IMR-90 (cell line): ENCODE data around the gene CHI3L1. TPM values are rescaled to one million over a fixed set of nuclear protein-coding genes. Genes with fewer than 3 reads are reported as not detected.

Source experiments
- ATAC-seq: fragments of 200-7000 bp; cut with Tn5 transposase; 2 replicates; pipeline ENCODE4 v1.9.1; 2020; ENCODE audit warnings: low read depth, mild to moderate bottlenecking, moderate library complexity
- BruUV-seq: library from RNA; stranded (reverse); fragments of 400-500 nt; replicated peaks from 2 replicates; lab custom pipeline; 2021; lab: Mats Ljungman, UMichigan
- CTCF ChIA-PET: fragments of 300-600 bp; formaldehyde crosslinking; extraction: SDS; loops from one replicate; lab custom pipeline; 2021; ENCODE audit warnings: antibody characterized with exemption; lab: Yijun Ruan, JAX
- POLR2A ChIA-PET: fragments of 300-600 bp; sonication (Branson Sonifier 250); formaldehyde crosslinking; loops from one replicate; lab custom pipeline; 2022; ENCODE audit warnings: antibody characterized with exemption; ENCODE audit not compliant: unreplicated experiment; lab: Charles Lee
- DNase-seq: peaks from one replicate; pipeline ENCODE4 v3.0.0; 2013
- H2AFZ ChIP-seq: replicated peaks from 2 replicates; pipeline ENCODE3; 2013; ENCODE audit warnings: low read length, mild to moderate bottlenecking; ENCODE audit not compliant: poor library complexity
- H2AK5ac ChIP-seq: 2 replicates; pipeline ENCODE4 v1.6.1; 2013; ENCODE audit warnings: low read depth, low read length, inconsistent platforms
- H2AK9ac ChIP-seq: replicated peaks from 2 replicates; pipeline ENCODE3; 2013; ENCODE audit warnings: mild to moderate bottlenecking, low read depth, low read length, moderate library complexity; ENCODE audit not compliant: poor library complexity
- H2BK120ac ChIP-seq: 2 replicates; pipeline ENCODE4 v1.6.1; 2013; ENCODE audit warnings: low read depth, low read length, inconsistent platforms
- H2BK15ac ChIP-seq: 3 replicates; pipeline ENCODE4 v1.6.1; 2013; ENCODE audit warnings: low read depth, low read length, inconsistent platforms
- H2BK20ac ChIP-seq: 2 replicates; pipeline ENCODE4 v1.6.1; 2013; ENCODE audit warnings: low read depth, mild to moderate bottlenecking, inconsistent platforms, low read length, moderate library complexity
- H2BK5ac ChIP-seq: 2 replicates; pipeline ENCODE4 v1.6.1; 2013; ENCODE audit warnings: mild to moderate bottlenecking, low read depth, low read length, inconsistent platforms; ENCODE audit not compliant: poor library complexity, severe bottlenecking
- H3K14ac ChIP-seq: replicated peaks from 2 replicates; pipeline ENCODE4 v1.6.1; 2013; ENCODE audit warnings: low read depth, low read length, inconsistent platforms
- H3K18ac ChIP-seq: 2 replicates; pipeline ENCODE4 v1.6.1; 2013; ENCODE audit warnings: low read depth, low read length, control low read depth
- H3K23ac ChIP-seq: 2 replicates; pipeline ENCODE4 v1.6.1; 2013; ENCODE audit warnings: low read depth, low read length, inconsistent platforms
- H3K27ac ChIP-seq: 2 replicates; pipeline ENCODE4 v1.5.1; 2013; ENCODE audit warnings: mild to moderate bottlenecking, control low read depth, low read length; ENCODE audit not compliant: insufficient read depth
- H3K27me3 ChIP-seq: 2 replicates; pipeline ENCODE4 v1.6.1; 2013; ENCODE audit warnings: low read length; ENCODE audit not compliant: control insufficient read depth, insufficient read depth
- H3K36me3 ChIP-seq: 2 replicates; pipeline ENCODE4 v1.6.1; 2013; ENCODE audit warnings: low read length, mixed read lengths; ENCODE audit not compliant: control insufficient read depth, insufficient read depth
- H3K4ac ChIP-seq: 2 replicates; pipeline ENCODE4 v1.6.1; 2013; ENCODE audit warnings: low read depth, low read length, inconsistent platforms
- H3K4me1 ChIP-seq: 2 replicates; pipeline ENCODE4 v1.6.1; 2013; ENCODE audit warnings: low read length, mixed read lengths; ENCODE audit not compliant: control insufficient read depth, insufficient read depth
- H3K4me2 ChIP-seq: 2 replicates; pipeline ENCODE4 v1.6.1; 2013; ENCODE audit warnings: low read depth, mild to moderate bottlenecking, control low read depth, low read length, moderate library complexity
- H3K4me3 ChIP-seq: 2 replicates; pipeline ENCODE4 v1.5.1; 2013; ENCODE audit warnings: low read depth, mild to moderate bottlenecking, control low read depth, low read length, moderate library complexity; ENCODE audit not compliant: insufficient read depth
- H3K56ac ChIP-seq: 2 replicates; pipeline ENCODE4 v1.6.1; 2013; ENCODE audit warnings: low read length, inconsistent platforms; ENCODE audit not compliant: insufficient read depth; ENCODE audit errors: extremely low read depth
- H3K79me1 ChIP-seq, 2 experiments: 2 replicates each; pipeline ENCODE4 v1.6.1; 2013; ENCODE audit warnings: low read length in 2 of 2, inconsistent platforms in 1 of 2, low read depth in 1 of 2
- H3K9ac ChIP-seq: 2 replicates; pipeline ENCODE4 v1.6.1; 2013; ENCODE audit warnings: low read depth, low read length, control low read depth
- H3K9me1 ChIP-seq: 2 replicates; pipeline ENCODE4 v1.6.1; 2013; ENCODE audit warnings: low read length, inconsistent platforms; ENCODE audit not compliant: insufficient read depth
- H3K9me3 ChIP-seq: 2 replicates; pipeline ENCODE4 v1.6.1; 2013; ENCODE audit warnings: low read length; ENCODE audit not compliant: control insufficient read depth, insufficient read depth
- H4K20me1 ChIP-seq: 2 replicates; pipeline ENCODE4 v1.6.1; 2013; ENCODE audit warnings: low read length, inconsistent platforms; ENCODE audit not compliant: insufficient read depth
- H4K5ac ChIP-seq: 2 replicates; pipeline ENCODE4 v1.6.1; 2013; ENCODE audit warnings: mild to moderate bottlenecking, low read depth, low read length, control low read depth
- H4K8ac ChIP-seq, 2 experiments: 2 replicates each; pipeline ENCODE4 v1.6.1; 2013; ENCODE audit warnings: low read depth in 2 of 2, low read length in 2 of 2, control low read depth in 1 of 2, inconsistent platforms in 1 of 2
- H4K91ac ChIP-seq: 2 replicates; pipeline ENCODE4 v1.6.1; 2013; ENCODE audit warnings: low read depth, low read length, inconsistent platforms; ENCODE audit not compliant: insufficient read depth
- BHLHE40 ChIP-seq: fragments of 150-350 bp; IDR thresholded peaks from 2 replicates; pipeline ENCODE4 v1.6.1; 2016; ENCODE audit warnings: mild to moderate bottlenecking, low read depth, low read length
- CEBPB ChIP-seq: IDR thresholded peaks from 2 replicates; pipeline ENCODE4 v1.6.1; 2012; ENCODE audit warnings: low read depth, low read length, improper control_type of control experiment
- CHD1 ChIP-seq: IDR thresholded peaks from 2 replicates; pipeline ENCODE4 v1.6.1; 2012; ENCODE audit warnings: low read depth, low read length, improper control_type of control experiment
- CTCF ChIP-seq: conservative IDR thresholded peaks from 2 replicates; pipeline ENCODE4 v1.5.1; 2012; ENCODE audit warnings: mild to moderate bottlenecking, low read depth, low read length, improper control_type of control experiment
- FOS ChIP-seq: fragments of 150-350 bp; IDR thresholded peaks from 2 replicates; pipeline ENCODE4 v1.6.1; 2016; ENCODE audit warnings: low read depth, low read length
- NFE2L2 ChIP-seq: fragments of 150-350 bp; IDR thresholded peaks from 2 replicates; pipeline ENCODE4 v1.6.1; 2016; ENCODE audit warnings: low read depth, mild to moderate bottlenecking, low read length
- RCOR1 ChIP-seq: IDR thresholded peaks from 2 replicates; pipeline ENCODE4 v1.6.1; 2012; ENCODE audit warnings: mild to moderate bottlenecking, low read length, improper control_type of control experiment; ENCODE audit not compliant: insufficient replicate concordance
- SMC3 ChIP-seq: fragments of 150-350 bp; IDR thresholded peaks from 2 replicates; pipeline ENCODE4 v1.6.1; 2016; ENCODE audit warnings: low read depth, mild to moderate bottlenecking, antibody characterized with exemption, low read length, moderate library complexity
- USF2 ChIP-seq: fragments of 150-350 bp; IDR thresholded peaks from 2 replicates; pipeline ENCODE4 v1.6.1; 2017; ENCODE audit warnings: mild to moderate bottlenecking, antibody characterized with exemption, low read length, low read depth
- WGBS, 2 experiments: methylation state at CpG; one replicate each; pipeline versions ENCODE4 v1.1.5 to v1.1.7; 2013; ENCODE audit warnings: missing lambda C conversion rate in 2 of 2; ENCODE audit not compliant: insufficient read length in 1 of 2; ENCODE audit errors: extremely low coverage in 2 of 2; 5-methylcytosine and 5-hydroxymethylcytosine counted together
- dilution Hi-C: fragments of 300-500 bp; cut with HindIII; formaldehyde crosslinking; loops from one replicate; pipeline ENCODE4 v1.14.3; 2018; ENCODE audit warnings: low sequenced_read_pairs; ENCODE audit not compliant: unreplicated experiment
- in situ Hi-C: fragments of 300-500 bp; cut with MboI; formaldehyde crosslinking; loops from 3 replicates; pipeline ENCODE4 v1.14.3; 2019; ENCODE audit warnings: low sequenced_read_pairs, inconsistent platforms, mixed read lengths
- intact Hi-C: fragments of 100-400 bp; cut with micrococcal nuclease; formaldehyde crosslinking; loops from 2 replicates; pipeline ENCODE4 v1.10.0; 2022
- polyA plus RNA-seq, 3 experiments: library from polyadenylated mRNA; depleted of rRNA; stranded (reverse); fragments of >200 nt; gene quantifications; 2 replicates each; pipeline ENCODE4 v1.2.3, GENCODE V29; 2012; ENCODE audit warnings: low replicate concordance in 1 of 3
- total RNA-seq: library from RNA; depleted of rRNA; stranded (reverse); fragments of >200 nt; gene quantifications from 2 replicates; pipeline ENCODE4 v1.2.3, GENCODE V29; 2012

CHI3L1 gene
- total and polyA plus RNA-seq, 2 of the 4 experiments (the other 2 are of a cell fraction): 0.17 TPM; not detected in 1

GRCh38 chr1:203162403-203162802, 24.1 kb downstream of the CHI3L1 start:
- H3K36me3 ChIP-seq: no peaks in the 10 kb centered on the region
- peaks cover 7% of the 10 kb centered on the region; the same call in 1 of the 2 replicates for H3K9me3 ChIP-seq
- H3K27me3 ChIP-seq: peaks cover 40% of the 10 kb centered on the region
- no peak overlapping the region for H3K18ac ChIP-seq
- no peak overlapping the region for H2BK120ac ChIP-seq
- H3K9me1 ChIP-seq: no peaks in the 10 kb centered on the region
- DNase-seq (no peak), ATAC-seq (no peak)
- POLR2A ChIA-PET: no interaction called here
- H4K91ac ChIP-seq: no peak overlapping the region
- no peak overlapping the region for H3K14ac ChIP-seq
- no TSS peak for BruUV-seq
- no peak overlapping the region for H3K56ac ChIP-seq
- H4K5ac ChIP-seq: no peak overlapping the region
- no peak overlapping the region for H3K9ac ChIP-seq
- no peak overlapping the region for H3K27ac ChIP-seq
- in situ Hi-C loops (no loop called here), intact Hi-C loops (no loop called here), dilution Hi-C loops (no loop called here)
- H3K4me1 ChIP-seq: no peaks in the 10 kb centered on the region
- no peak overlapping the region for H3K4ac ChIP-seq
- no peak overlapping the region for H2AFZ ChIP-seq
- no peaks in the 10 kb centered on the region for H4K20me1 ChIP-seq
- H3K4me3 ChIP-seq: no peak overlapping the region
- TF ChIP-seq RCOR1 (no peak), NFE2L2 (no peak), CHD1 (no peak), FOS (no peak), BHLHE40 (no peak), CTCF (no peak), SMC3 (no peak), USF2 (no peak), CEBPB (no peak)
- no peak overlapping the region for H2BK5ac ChIP-seq
- no peak overlapping the region for H3K4me2 ChIP-seq
- no peak overlapping the region for H2BK20ac ChIP-seq
- no peak overlapping the region for H2AK5ac ChIP-seq
- H3K23ac ChIP-seq: no peak overlapping the region
- H4K8ac ChIP-seq: no peak overlapping the region
- no peak overlapping the region for H2AK9ac ChIP-seq
- H3K79me1 ChIP-seq: no peaks in the 10 kb centered on the region
- no CpG with 5 or more reads among the region's 1 CpG for WGBS, 2 experiments
- CTCF ChIA-PET: no interaction called here
- no peak overlapping the region for H2BK15ac ChIP-seq
